ENCODE data around the gene DERL3.

Gene DERL3

GRCh38 chr22:23847310-23847920, 8.6 kb upstream of the DERL3 start:
- DNase-seq, result no peak

- DNase-seq, result no peak
Measured at GRCh38 chr22:23846081-23846469, 7.3 kb upstream of the DERL3 start.

GRCh38 chr22:23845265-23846080, 6.7 kb upstream of the DERL3 start:
- no peak for DNase-seq

GRCh38 chr22:23844739-23845202, 6.0 kb upstream of the DERL3 start:
- no peak for DNase-seq

GRCh38 chr22:23842599-23842998, 3.8 kb upstream of the DERL3 start:
- DNase-seq, result no peak

GRCh38 chr22:23841736-23842445, 3.1 kb upstream of the DERL3 start:
- peak; percentile 69 for DNase-seq

GRCh38 chr22:23841292-23841691, 2.5 kb upstream of the DERL3 start:
- DNase-seq, result no peak

GRCh38 chr22:23840026-23840425, 1.2 kb upstream of the DERL3 start:
- DNase-seq, result no peak

- DNase-seq, result peak; percentile 52
Measured at GRCh38 chr22:23837911-23838680, 710 bp downstream of the DERL3 start.

- no peak for DNase-seq
Measured at GRCh38 chr22:23837496-23837859, 1.3 kb downstream of the DERL3 start.

GRCh38 chr22:23836692-23837495, 1.9 kb downstream of the DERL3 start:
- no peak for DNase-seq

GRCh38 chr22:23836281-23836680, 2.5 kb downstream of the DERL3 start:
- no peak for DNase-seq

GRCh38 chr22:23835484-23836144, 3.2 kb downstream of the DERL3 start:
- no peak for DNase-seq

GRCh38 chr22:23834793-23835483, 3.9 kb downstream of the DERL3 start:
- DNase-seq, result no peak

GRCh38 chr22:23834406-23834792, 4.4 kb downstream of the DERL3 start:
- no peak for DNase-seq

- DNase-seq, result no peak
Measured at GRCh38 chr22:23833911-23834317, 4.9 kb downstream of the DERL3 start.

GRCh38 chr22:23833017-23833751, 5.6 kb downstream of the DERL3 start:
- DNase-seq, result no peak

- DNase-seq, result no peak
Measured at GRCh38 chr22:23832226-23833016, 6.4 kb downstream of the DERL3 start.

- no peak for DNase-seq
Measured at GRCh38 chr22:23831781-23832180, 7.0 kb downstream of the DERL3 start.

All from retina (tissue), 1 donor.